HEK293T (cell line): Measurements from ENCODE around the gene YWHAQ.

Source experiments
- CTCF ChIA-PET: fragments of 350-600 bp; formaldehyde crosslinking; extraction: SDS; loops from one replicate; lab custom pipeline; 2021; ENCODE audit warnings: antibody characterized with exemption, inconsistent platforms; lab: Yijun Ruan, JAX
- POLR2A ChIA-PET: fragments of 350-600 bp; formaldehyde crosslinking; extraction: SDS; loops from one replicate; lab custom pipeline; 2020; ENCODE audit warnings: antibody characterized with exemption, inconsistent platforms; lab: Yijun Ruan, JAX
- DNase-seq: peaks from one replicate; pipeline ENCODE4 v3.0.0; 2012; ENCODE audit warnings: mixed read lengths; ENCODE audit errors: extremely low spot score
- ARNT ChIP-seq: fragments of 450-650 bp; IDR thresholded peaks from 2 replicates; pipeline ENCODE4 v1.6.1; 2017; ENCODE audit warnings: mild to moderate bottlenecking
- BHLHE40 ChIP-seq: fragments of 450-650 bp; IDR thresholded peaks from 2 replicates; pipeline ENCODE4 v1.6.1; 2016; ENCODE audit warnings: mild to moderate bottlenecking, moderate library complexity, borderline replicate concordance
- CTBP1 ChIP-seq: fragments of 450-650 bp; IDR thresholded peaks from 2 replicates; pipeline ENCODE4 v1.6.1; 2016; ENCODE audit warnings: borderline replicate concordance
- ELF4 ChIP-seq: fragments of 450-650 bp; IDR thresholded peaks from 2 replicates; pipeline ENCODE4 v1.6.1; 2017; ENCODE audit warnings: antibody characterized with exemption
- FOXA1 ChIP-seq: fragments of 450-650 bp; IDR thresholded peaks from 2 replicates; pipeline ENCODE4 v1.6.1; 2016; ENCODE audit warnings: mild to moderate bottlenecking
- FOXK2 ChIP-seq: fragments of 450-650 bp; IDR thresholded peaks from 2 replicates; pipeline ENCODE4 v1.6.1; 2016; ENCODE audit warnings: mild to moderate bottlenecking
- FOXM1 ChIP-seq: fragments of 450-650 bp; IDR thresholded peaks from 2 replicates; pipeline ENCODE4 v1.6.1; 2017; ENCODE audit warnings: mild to moderate bottlenecking, borderline replicate concordance
- HDGF ChIP-seq: fragments of 450-650 bp; IDR thresholded peaks from 2 replicates; pipeline ENCODE4 v1.6.1; 2017; ENCODE audit warnings: antibody characterized with exemption, borderline replicate concordance
- L3MBTL2 ChIP-seq: fragments of 450-650 bp; conservative IDR thresholded peaks from 2 replicates; pipeline ENCODE4 v1.6.1; 2016; ENCODE audit warnings: mild to moderate bottlenecking
- LEF1 ChIP-seq: fragments of 450-650 bp; IDR thresholded peaks from 2 replicates; pipeline ENCODE4 v1.6.1; 2017; ENCODE audit warnings: mild to moderate bottlenecking, borderline replicate concordance
- NFRKB ChIP-seq: fragments of 450-650 bp; IDR thresholded peaks from 2 replicates; pipeline ENCODE4 v1.6.1; 2016; ENCODE audit warnings: mild to moderate bottlenecking, moderate library complexity
- SP1 ChIP-seq: fragments of 450-650 bp; IDR thresholded peaks from 2 replicates; pipeline ENCODE4 v1.6.1; 2017
- SUZ12 ChIP-seq: fragments of 450-650 bp; IDR thresholded peaks from 2 replicates; pipeline ENCODE4 v1.6.1; 2016; ENCODE audit warnings: mild to moderate bottlenecking
- TARDBP ChIP-seq: fragments of 450-650 bp; IDR thresholded peaks from 2 replicates; pipeline ENCODE4 v1.6.1; 2016
- ZNF384 ChIP-seq: fragments of 450-650 bp; IDR thresholded peaks from 2 replicates; pipeline ENCODE4 v1.6.1; 2016
- TF ChIP-seq, protein P1 (sequence below): fragments of 450-650 bp; IDR thresholded peaks from 2 replicates; pipeline ENCODE4 v1.6.1; 2016

YWHAQ gene

DNA sequence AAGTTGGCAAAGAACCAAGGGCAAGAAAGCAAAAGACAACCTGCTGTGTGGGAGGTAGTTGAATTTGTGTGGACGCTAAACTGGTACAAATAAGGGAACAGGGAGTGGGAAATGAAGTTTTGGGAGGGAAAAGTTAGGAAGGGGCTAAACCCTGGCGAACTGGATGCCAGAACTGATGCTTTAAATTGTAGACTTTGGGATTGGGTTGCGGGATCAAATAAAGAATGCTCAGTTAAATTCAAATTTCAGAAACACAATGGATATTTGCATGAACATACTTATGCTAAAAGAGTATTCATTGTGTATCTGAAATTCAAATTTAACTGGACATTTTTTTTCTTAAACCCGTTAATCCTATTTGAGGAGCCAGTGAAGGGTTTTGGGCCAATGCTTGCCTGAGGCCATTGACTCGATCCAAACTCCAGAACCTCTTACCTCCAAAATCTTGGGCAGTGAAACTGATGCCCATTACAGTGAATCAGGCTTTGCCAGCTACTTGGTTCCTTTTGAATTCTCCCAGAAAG, 44.2 kb upstream of the YWHAQ start:
- ChIA-PET POLR2A (no interaction called here), CTCF (interaction anchor here (0.7 kb wide), 1 partner anchor 50 kb away, joined by 5 read pairs; no protein-coding TSS in a partner anchor)
- no peak for DNase-seq
- TF ChIP-seq ZNF384 (no peak), TARDBP (no peak), CTBP1 (no peak), BHLHE40 (no peak), SP1 (no peak), SUZ12 (no peak), FOXA1 (no peak), ELF4 (no peak), L3MBTL2 (no peak), NFRKB (no peak), HDGF (no peak), FOXK2 (no peak), ARNT (no peak), FOXM1 (no peak), LEF1 (no peak)
- TF ChIP-seq, protein P1, sequence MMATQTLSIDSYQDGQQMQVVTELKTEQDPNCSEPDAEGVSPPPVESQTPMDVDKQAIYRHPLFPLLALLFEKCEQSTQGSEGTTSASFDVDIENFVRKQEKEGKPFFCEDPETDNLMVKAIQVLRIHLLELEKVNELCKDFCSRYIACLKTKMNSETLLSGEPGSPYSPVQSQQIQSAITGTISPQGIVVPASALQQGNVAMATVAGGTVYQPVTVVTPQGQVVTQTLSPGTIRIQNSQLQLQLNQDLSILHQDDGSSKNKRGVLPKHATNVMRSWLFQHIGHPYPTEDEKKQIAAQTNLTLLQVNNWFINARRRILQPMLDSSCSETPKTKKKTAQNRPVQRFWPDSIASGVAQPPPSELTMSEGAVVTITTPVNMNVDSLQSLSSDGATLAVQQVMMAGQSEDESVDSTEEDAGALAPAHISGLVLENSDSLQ, result no peak

DNA sequence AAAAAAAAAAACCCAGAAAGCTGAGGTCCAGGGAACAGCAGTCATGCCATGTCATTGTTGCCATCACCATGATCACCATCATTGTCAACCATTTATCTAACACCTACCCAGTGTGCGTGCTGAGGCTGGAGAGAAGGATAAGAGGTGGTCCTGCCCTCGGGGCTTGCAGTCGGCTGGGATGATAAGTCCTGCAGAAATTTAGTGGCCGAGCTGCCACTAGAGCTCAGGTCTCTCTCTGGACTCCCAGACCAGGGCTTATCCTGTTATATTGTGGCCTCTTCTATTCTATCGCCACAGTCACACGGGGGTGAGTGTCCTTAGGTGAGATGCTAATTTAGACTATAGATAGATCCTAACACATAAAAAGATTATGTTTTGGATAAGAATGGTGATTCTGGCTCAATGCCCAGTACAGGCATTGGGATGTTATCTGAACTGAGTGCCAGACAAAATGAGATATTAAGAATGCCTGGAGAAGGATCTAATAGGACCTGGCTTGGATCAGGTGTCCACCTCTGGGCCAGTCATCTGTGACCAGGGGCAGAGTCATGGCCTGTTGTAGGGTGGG, 43.2 kb upstream of the YWHAQ start:
- TF ChIP-seq SP1, result no peak
- no peak for TF ChIP-seq FOXM1
- TF ChIP-seq CTBP1, result no peak
- TF ChIP-seq NFRKB, result no peak
- TF ChIP-seq HDGF, result no peak
- TF ChIP-seq LEF1, result no peak
- TF ChIP-seq ELF4, result no peak
- no peak for TF ChIP-seq SUZ12
- no peak for TF ChIP-seq BHLHE40
- TF ChIP-seq, protein P1, result no peak
- TF ChIP-seq ARNT, result no peak
- TF ChIP-seq ZNF384, result no peak
- no peak for TF ChIP-seq FOXK2
- TF ChIP-seq FOXA1, result no peak
- no peak for TF ChIP-seq TARDBP
- TF ChIP-seq L3MBTL2, result no peak
- no peak for DNase-seq
- ChIA-PET CTCF (no interaction called here), POLR2A (no interaction called here)

DNA sequence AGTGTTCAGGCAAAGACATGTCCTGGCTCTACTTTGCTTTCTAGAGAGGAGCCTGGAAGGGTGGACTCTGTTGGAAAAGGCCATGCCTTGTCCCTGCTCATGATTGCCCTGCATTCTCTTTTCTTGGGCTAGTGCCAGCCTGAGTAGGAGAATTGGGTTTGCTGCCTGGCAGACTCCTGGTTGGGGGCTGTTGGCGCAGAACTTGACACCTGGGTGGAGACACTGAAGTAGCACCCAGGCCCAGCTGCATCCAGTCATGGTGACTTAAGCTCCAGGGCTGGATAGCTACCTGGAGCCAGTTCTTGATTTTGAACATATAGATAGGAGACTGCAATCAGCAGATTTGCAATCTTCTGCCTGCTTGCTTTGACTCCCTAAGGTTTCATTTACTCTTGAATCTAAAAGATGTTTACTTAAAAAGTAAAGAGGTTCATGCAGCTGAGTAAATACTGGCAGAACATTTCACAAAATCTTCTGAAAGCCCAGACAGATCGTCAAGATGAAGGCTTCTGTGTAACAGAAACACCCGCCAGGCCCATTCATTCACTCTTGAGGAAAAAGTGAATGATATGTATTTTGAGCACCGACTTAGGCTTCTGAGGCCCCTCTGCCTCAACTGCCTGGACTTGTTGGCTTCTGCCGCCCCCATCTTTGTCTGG, 38.0 kb upstream of the YWHAQ start:
- no peak for TF ChIP-seq BHLHE40
- no peak for TF ChIP-seq FOXA1
- no peak for TF ChIP-seq NFRKB
- no peak for TF ChIP-seq LEF1
- TF ChIP-seq ELF4, result no peak
- TF ChIP-seq, protein P1, result no peak
- TF ChIP-seq FOXM1, result no peak
- no peak for TF ChIP-seq TARDBP
- no peak for TF ChIP-seq CTBP1
- TF ChIP-seq FOXK2, result no peak
- no peak for TF ChIP-seq L3MBTL2
- TF ChIP-seq SP1, result no peak
- TF ChIP-seq SUZ12, result no peak
- no peak for TF ChIP-seq ZNF384
- POLR2A ChIA-PET, result no interaction called here
- DNase-seq, result no peak
- CTCF ChIA-PET, result interaction anchor here (0.6 kb wide), 1 partner anchor 601 kb away, joined by 7 read pairs; no protein-coding TSS in a partner anchor

DNA sequence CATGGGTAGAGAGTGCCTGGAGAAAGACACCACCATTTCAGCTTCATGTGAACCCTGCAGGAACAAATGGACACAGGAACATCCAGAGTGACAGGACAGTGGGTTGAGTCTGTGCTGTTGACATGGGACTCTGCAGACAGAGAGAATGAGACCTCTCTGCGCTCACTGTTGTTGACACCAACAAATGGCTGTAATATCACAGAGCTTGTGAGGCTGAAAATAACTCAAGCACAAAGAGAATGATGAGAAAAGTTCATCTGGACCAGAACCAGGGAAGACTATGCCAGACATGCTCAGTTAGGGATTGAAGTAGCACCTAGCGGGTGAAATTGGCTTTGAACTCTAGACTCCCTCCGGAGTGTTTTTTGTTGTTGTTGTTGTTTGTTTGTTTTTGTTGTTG, 37.0 kb upstream of the YWHAQ start:
- CTCF ChIA-PET, result no interaction called here
- no peak for DNase-seq
- POLR2A ChIA-PET, result no interaction called here
- TF ChIP-seq CTBP1 (no peak), FOXK2 (no peak), FOXM1 (no peak), SP1 (no peak), ARNT (no peak), NFRKB (no peak), LEF1 (no peak), HDGF (no peak), ZNF384 (no peak), FOXA1 (no peak), L3MBTL2 (no peak), TARDBP (no peak), BHLHE40 (no peak)
- TF ChIP-seq, protein P1, result no peak

DNA sequence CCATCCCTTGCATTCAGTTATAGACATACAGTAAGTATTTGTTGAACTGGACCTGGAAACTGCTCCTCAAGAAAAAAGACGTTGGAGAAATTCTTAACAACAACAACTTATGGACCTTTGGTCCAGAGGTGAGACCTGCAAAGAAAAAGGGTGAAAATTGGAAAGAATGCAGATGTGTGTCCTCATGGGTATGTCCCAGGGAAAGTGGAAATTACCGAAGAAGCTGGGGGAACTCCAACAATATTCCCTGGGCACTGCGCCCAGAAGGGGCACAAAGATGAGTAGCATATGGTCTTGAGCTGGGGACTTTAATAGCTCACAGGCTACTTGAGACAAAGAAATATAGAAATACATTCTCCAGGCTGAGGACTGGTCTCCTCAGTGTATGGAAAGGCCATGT, 35.5 kb upstream of the YWHAQ start:
- TF ChIP-seq ELF4 (no peak), FOXK2 (no peak), NFRKB (no peak), ZNF384 (no peak), HDGF (no peak), ARNT (no peak), TARDBP (no peak), FOXM1 (no peak), BHLHE40 (no peak), LEF1 (no peak), SUZ12 (no peak), FOXA1 (no peak), L3MBTL2 (no peak)
- POLR2A ChIA-PET, result no interaction called here
- DNase-seq, result no peak
- CTCF ChIA-PET, result no interaction called here
